Stimulated activated CD4-positive, alpha-beta T cell treated with anti-CD3 and anti-CD28 coated beads, TNF-alpha, amount 100 ng/mL, for 1 hour (primary cell): Measurements from ENCODE around the gene ARPC5L.

Source experiments
- DNase-seq, 3 donors: peaks; one replicate each; pipeline ENCODE4 v3.0.0-alpha.2; 2020; ENCODE audit warnings: low read depth in 3 of 3, low spot score in 1 of 3

Gene ARPC5L

DNA sequence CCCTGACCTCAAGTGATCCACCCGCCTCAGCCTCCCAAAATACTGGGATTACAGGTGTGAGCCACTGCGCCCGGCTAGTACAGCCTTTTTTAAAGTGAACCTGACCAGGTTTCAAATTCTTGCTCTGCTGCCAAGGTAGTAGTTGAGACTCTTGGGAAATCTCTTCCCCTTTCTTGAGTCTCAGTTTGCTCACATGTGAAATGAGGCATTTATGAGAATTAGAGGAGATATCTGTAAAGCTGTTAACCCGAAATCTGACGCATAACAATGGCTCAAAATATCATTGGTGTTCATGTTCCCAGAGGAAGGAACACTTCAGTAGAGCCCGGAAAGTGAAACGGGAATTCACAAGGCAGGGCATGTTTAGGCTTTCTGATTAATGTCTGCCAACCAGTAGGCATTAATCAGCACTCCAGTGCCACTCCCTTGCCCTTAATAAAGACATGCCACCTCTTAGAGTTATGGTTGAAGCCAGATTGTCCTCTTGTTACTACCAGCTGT lies 1.5 kb downstream of the ARPC5L start:
- no peak for DNase-seq

- DNase-seq = peak; percentile 74 to 89 (median 77)
Measured at GRCh38 chr9:124868511-124869465, 6.9 kb downstream of the ARPC5L start.

DNA sequence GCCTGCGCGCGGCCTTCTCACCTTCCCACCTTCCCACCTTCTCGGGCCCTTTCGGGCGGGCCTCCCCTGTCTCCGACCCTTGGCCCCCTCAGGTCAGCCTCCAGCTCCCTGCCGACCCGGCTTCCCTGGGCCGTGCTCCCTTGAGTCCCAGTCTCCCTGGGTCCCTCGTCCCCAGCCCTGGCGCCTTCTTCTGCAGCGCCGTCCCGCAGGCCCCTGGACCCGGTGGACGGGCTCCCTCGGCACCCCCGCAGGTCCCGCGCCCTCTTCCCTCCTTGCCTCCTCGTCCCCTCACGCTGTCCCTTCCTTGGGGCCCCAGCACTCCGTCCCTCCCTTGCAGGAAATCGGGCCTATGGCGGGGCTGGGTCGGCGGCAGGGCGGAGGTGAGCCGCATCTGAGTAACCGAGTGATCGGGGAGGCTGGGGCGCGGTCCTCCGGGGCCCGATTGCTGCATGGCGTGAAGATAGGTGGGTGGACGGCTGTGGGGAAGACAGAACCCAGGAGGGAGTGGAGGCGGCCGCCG lies 7.6 kb downstream of the ARPC5L start:
- DNase-seq = peak in 1 of 3 donors; percentile 41

DNA sequence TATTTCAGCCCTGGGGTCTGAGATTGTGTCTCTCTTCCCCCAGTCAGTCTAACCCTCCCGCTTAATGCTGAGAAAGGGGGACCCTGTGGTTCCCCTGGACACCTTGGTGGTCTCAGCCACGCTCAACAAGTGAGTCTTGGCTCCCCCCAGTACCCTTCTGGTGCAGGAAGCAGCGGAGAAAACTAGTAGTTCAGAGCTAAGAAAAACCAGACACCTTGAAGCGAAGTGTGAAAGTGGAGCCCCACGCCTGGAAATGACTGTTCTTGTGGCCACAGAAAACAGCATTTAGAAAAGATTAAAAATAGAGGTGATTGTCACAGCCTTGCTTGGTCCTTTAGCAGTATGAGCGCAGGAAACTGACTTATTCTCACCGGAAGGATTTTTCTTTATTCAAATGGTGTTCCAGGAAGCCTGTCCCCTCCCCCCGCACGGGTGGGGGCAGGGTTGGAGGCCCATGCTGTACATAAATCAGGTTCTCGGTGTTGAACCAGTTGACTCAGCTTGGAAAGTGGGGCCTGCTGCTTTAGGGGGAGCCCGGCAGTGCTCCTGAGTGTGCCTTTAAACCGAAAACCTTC lies 8.1 kb downstream of the ARPC5L start:
- peak; percentile 35 to 87 (median 47) for DNase-seq

GRCh38 chr9:124870723-124871122 lies 8.8 kb downstream of the ARPC5L start:
- no peak for DNase-seq

- DNase-seq = no peak
Measured at GRCh38 chr9:124871156-124871561, 9.2 kb downstream of the ARPC5L start.

DNA sequence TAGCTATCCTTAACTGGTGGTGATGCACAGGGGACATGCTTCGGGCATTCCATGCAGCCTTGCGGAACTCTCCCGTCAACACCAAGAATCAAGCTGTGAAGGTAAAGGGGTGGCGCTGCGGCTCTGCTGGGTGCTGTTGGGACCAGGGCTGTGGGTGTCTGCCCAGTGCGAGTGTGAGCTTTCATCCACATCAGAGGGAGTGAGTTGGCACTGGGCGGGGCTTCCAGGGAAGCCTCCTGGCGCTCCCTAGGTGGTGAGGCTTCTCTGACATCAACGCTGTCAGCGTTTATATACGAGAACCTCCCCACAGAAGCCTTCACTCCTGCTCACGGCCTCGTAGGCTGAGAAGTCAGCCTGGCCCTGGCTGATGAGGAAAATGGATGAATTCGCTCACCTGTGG lies 11.7 kb downstream of the ARPC5L start:
- DNase-seq = no peak

DNA sequence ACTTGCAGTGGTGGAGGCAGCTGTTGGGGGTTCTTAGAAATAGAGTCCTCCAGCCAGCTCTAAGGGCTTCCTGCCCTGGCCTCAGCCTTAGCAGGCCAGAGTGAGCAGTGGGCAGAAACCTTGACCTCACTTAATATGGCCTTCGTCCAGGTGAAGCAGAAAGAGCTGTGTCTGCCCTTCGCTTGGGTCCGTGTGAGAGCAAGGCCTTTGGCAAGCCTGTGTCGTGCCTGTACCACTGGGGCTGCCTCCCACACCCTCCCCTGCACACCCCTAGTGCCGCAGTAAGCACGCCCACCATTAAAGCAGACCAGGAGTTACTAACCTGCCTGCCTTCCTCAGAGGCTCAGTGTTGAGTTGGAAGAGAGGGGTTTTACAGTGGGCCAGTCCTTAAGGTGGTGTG lies 13.6 kb downstream of the ARPC5L start:
- DNase-seq = no peak

GRCh38 chr9:124877021-124877782 lies 15.3 kb downstream of the ARPC5L start:
- DNase-seq = no peak

DNA sequence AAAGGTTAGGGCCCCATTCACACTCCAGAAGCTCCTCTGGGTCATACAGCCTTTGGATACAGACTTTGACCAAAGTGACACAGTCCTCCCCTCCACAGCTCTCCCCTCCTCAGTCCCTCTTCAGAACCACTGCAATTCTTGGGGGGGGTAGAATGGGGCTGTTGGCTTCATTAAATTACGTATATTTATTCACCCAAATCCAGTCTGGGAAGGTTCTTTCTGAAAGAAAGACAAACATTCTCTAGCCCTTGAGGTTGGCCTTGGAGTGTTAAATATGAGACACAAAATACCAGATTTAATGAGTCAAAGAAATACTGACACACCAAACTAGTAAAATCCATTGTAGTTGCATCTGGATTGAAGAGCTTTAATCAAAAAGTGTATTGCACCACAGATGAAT lies 16.1 kb downstream of the ARPC5L start:
- DNase-seq = no peak

GRCh38 chr9:124878518-124878917 lies 16.6 kb downstream of the ARPC5L start:
- no peak for DNase-seq

GRCh38 chr9:124879226-124879625 lies 17.3 kb downstream of the ARPC5L start:
- no peak for DNase-seq

GRCh38 chr9:124880501-124880900 lies 18.6 kb downstream of the ARPC5L start:
- no peak for DNase-seq

DNA sequence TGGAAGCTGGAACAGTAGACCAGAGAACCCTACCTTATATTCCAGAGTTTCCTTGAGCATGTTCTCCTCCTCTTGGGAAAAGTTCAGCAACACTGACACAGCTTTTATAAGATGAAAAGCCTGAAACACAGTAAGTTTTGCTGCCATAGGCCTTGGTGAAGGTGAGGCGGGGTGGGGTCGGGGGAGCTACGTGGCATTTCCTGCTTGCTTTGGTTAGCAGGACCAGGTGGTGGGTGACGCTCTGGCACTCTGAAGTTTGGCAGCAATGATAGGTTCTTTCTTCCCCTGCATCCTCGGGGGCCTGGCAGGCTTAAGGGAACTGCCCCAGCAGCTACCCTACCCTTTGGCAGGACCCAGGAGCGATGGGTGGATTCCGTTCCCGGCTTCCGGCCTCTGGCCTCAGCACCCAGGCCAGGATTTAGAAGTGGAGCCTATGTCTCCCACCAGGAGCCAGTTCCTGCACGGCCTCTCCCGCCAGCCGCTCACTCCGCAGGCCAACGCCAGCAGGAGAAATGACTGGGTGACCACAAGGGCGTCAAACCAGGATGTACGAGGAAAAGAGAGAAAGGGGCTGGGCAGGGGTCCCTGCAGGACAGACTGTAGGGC lies 19.3 kb downstream of the ARPC5L start:
- DNase-seq = no peak

DNA sequence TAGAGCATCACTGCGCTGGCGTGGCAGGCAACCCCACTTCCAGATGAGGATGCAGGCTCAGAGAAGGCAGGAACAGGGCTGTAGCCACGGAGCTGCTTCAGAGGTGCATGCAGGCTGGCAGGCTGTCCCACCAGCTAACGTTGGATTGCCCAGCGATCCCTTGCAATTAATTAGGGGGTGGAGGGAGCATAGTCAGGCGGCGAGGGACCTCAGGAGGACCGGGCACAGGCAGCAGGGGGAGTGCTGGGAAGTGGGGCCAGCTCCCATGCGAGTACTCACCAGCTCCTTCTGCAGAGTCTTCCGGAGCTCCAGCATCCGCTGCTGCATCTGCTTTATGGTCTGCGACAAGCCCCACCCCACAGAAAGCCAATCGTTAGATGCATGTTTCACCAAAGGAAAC lies 20.3 kb downstream of the ARPC5L start:
- no peak for DNase-seq

DNA sequence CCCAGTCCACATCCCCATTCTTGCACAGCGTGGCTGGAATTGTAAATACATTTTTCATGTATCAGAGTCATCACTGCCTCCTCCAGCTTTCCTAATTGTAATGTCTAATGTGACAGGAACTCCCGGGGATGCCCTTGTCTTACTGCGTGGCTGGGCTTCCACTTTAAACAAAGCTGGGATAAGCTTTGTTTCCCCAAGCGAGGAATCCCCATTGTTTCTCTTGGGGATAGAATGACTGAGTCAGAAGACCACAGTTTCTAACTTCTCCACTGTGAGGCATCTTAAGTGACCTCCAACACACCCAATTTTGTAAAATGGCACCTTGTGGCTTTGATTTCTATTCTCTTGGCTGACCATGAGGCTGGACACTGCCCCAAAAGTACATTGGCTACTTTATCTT lies 22.4 kb downstream of the ARPC5L start:
- no peak for DNase-seq

DNA sequence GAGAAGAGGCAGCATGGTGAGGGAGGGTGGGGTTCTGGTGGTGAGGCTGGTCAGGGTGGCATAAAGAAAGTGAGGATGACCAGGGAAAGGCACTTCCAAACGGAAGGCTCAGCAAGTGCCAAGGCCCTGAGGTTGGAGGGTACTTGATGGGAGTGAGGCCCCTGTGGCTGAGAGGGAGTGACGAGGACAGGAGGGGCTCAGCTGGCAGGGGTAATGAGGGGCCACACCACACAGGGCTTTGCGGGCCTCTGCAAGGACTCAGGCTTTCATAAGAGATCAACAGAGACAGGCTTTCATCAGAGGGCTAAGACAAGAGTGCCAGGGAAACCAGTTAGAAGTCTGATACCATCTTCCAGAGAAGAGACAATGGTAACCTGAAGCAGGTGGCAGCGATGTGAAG lies 23.6 kb downstream of the ARPC5L start:
- DNase-seq = no peak

GRCh38 chr9:124886461-124886860 lies 24.5 kb downstream of the ARPC5L start:
- no peak for DNase-seq

GRCh38 chr9:124886866-124887492 lies 25.0 kb downstream of the ARPC5L start:
- no peak for DNase-seq

GRCh38 chr9:124887832-124888231 lies 25.9 kb downstream of the ARPC5L start:
- no peak for DNase-seq

DNA sequence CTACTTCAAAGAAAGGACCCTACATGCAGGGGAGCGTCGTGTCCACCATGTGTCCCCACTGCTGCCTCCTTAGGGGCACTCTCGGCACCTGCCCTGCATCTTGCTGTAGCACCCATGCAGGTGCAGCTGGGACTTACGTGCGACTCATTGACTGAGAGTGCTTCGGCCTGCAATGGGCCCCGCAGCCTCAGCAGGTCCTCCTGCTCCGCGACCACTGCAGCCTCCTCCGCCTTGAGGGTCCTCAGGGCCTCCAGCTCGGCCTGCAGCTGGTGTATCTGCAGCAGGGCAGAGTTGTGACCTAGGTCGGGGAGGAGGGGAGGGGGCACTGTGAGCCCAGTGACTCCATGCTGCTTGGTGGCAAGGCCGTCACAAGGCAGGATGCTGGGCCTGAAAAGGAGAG lies 27.1 kb downstream of the ARPC5L start:
- no peak for DNase-seq
